HG02884 (cell line): ENCODE results near the gene PGM5.

Source experiments
- ATAC-seq: cut with Tn5 transposase; IDR thresholded peaks from one replicate; pipeline ENCODE4 v1.9.1; 2021; ENCODE audit warnings: mild to moderate bottlenecking, moderate library complexity; ENCODE audit not compliant: unreplicated experiment

Gene PGM5

DNA sequence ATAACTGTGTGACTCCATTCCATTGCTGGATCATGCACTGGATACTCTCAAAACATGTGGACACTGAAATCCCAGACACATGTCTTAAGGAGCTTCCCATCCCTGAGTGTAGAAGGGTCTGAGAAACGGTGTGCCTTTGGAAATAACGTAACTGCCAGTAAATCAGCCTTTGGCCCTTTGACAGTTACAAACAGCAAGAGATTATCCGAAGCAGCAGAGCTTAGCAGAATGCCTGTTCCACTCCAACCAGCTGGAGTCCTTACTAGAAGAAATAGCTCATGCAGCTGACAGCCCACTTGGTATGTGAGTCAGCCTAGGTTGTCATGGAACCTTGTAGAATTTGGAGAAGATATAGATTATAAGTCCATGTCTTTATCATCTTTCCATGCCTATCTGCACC lies 177.3 kb downstream of the PGM5 start:
- no peak for ATAC-seq

DNA sequence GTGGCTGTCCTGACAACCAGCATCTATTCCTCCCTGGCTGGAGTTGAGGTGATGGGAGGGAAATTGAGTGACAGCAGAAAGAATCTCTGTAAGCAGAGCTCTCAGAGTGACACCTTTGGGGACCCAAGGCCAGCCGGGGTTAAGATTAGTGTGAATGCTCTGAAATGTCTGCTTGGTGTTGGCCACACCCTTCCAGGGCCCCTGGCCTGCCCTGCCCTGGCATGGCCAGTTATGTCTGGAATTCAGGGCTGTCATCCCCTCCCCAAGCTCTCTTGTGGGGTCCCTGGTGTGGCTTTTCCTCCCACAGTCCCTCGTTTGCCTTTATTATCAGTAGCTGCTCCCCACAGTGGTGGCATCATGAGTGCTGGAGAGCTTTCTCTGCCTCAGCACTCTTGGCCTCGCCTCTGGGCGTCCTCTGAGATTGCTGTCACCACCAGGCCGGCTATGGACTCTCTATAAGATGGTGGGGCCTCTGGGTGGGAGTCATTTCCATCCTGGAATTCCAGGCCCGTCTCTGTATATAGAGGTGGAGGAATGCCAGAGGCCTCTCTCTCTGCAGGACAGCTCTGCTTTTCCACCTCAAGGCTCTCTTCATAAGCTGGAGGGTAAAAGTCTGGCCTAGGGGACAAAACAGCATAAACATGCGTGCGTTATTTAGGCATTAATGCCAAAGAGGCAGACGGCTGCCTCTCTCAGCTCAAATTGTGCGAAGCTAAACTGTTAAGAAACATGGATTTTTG lies 180.6 kb downstream of the PGM5 start:
- ATAC-seq, result no peak

DNA sequence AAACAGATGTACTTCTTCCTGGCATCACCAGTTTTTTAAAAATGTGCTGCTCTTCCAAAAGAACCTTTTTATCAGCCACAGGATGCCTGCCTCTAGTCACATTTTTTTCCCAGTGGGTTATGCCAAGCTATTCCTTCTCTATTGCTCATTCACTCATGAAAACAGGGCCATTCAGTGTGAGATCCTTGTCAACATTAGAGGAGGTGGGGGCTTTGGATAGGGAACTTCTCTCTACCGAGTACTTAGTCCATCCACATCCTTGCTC lies 181.1 kb downstream of the PGM5 start:
- ATAC-seq, result no peak

DNA sequence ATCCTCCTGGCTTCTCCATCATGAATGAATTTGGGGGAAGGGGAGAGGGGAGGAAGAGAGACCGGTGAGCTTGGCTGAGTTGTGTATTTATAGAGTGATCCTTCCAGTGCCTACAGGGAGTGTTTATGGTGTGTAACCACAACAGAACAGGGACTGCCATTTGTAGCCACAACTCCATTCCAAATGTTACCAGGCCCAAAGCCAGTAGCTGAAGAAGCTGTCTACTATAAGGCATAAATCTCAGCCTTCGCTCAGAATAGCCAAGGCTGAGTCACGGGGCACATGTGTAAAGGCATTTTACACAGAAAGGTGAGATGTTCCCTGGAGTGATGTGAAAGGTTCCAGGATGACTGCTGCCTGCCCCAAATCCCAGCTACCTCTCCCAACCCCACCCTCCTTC lies 181.8 kb downstream of the PGM5 start:
- ATAC-seq, result no peak

DNA sequence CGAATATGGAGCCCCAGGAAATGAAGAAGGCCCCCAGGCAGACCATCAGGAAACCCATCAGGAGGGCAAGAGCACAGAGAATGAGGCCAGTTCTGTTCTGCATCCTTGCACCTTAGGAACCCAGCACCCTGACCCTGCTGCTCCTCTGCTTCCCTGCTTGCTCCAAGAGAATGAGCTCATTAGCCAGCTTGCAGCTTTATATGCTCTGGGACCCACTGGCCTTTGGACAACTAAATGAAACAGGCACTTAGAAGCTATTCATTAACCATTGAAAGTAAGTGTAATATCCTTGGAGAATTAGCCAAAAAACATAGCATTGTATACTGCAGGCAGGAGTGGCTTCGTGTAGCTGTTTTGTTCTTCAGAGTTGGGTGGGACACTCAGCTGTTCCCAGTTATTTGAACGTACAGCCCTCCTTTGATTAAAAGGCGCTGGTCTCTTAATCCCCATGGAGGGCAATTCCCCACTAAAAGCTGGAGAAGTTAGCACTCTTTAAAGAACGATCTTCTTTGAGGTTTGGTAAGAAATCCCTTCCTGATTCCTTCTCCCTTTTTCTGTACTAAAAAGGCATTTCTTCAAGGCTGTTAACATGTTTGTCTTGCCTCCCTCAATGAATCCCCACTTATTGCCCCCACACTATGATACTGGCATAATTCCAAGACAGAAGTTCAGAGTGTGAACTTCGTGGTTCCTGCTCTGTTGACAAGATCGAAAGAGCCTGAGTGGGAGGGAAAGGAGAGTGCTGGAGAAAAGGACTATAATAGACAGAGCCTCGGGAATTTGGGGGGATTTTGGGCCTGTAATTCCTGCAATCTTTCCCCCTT lies 184.5 kb downstream of the PGM5 start, which contains the start of gene TMEM252:
TMEM252 (minus strand) TSS at position 172 of the 824 bp plus-strand sequence; CDS start at position 103, 69 bp downstream.
- no peak for ATAC-seq

DNA sequence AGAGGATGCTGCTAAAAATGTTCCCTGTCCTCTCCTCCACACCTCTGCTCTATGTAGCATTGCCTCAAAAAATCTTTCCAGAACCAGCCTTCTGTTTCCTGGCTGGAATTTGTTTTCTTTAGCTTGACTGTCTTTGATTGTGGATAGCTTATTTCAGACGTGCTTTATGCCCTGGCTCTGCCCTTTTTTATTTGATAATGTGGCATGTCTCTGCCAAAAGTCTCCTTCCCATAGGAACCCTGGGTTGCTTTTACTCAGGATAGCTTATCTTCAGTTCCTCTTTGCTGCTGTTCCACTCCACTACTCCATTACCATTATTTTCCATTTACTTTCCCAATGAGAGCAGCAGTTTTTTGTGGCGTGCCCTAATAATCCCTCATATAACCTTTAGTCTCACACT lies 185.2 kb downstream of the PGM5 start:
- no peak for ATAC-seq

DNA sequence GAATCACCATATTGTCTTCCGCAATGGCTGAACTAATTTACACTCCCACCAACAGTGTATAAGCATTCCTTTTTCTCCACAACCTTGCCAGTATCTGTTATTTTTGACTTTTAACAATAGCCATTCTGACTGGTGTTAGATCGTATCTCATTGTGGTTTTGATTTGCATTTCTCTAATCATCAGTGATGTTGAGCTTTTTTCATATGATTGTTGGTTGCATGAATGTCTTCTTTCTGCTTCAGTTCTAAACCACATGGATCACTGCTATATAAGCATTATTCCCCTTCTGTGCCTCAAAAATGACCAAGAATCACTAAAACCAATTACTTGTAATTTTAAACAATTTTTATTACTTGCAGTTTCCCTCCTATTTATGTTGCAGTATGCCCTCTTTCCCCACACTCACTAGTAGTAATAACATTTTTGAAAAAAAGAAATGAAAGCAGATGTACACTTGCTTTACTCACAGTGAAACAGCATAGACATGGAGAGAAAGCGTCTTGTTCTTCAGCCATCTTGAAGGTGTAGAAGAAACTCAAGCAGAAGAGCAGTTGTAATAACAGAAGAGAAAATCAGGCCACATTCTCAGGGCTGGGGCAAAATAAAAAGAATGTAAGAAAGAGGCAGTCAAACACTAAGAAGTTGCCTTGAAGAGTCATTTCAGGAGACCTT lies 188.8 kb downstream of the PGM5 start:
- peak; percentile 49 for ATAC-seq

DNA sequence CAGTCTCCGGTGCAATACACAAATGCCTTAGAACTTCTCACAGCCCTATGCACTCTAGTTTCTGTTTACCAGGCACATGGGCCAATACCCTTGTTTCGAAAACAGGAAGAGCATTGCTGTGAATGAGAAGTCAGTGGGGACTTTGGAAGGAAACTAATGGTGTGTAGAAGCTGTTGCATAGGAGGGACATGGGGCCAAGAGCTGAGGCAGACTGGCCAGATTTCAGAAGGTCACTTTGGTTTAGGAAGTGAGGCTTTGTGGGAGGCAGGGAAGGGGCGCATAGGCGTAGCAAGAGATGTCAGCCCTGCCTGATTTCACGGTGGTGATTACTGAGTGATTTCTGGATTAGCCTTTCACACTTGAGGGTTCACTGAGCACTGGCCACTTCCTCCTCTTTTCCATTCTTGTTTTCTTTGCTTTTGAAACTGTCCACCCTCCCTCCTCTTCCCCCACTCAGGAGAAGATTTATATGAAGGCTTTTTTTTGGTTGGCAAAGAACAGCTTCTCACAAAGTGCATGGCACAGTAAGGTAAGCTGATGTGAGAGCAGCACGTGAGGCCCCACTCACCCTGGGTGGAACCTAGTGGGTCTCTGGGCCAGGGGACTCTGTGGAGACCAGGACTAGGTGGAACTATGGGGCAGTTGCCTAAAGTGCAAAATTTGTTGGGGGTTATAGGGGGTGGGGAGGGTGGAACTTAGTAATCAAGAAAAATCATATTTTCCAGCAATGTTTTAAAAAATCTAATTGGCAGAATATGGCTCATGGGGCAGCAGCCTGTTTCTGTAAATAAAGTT lies 190.4 kb downstream of the PGM5 start:
- ATAC-seq, result peak; percentile 68

DNA sequence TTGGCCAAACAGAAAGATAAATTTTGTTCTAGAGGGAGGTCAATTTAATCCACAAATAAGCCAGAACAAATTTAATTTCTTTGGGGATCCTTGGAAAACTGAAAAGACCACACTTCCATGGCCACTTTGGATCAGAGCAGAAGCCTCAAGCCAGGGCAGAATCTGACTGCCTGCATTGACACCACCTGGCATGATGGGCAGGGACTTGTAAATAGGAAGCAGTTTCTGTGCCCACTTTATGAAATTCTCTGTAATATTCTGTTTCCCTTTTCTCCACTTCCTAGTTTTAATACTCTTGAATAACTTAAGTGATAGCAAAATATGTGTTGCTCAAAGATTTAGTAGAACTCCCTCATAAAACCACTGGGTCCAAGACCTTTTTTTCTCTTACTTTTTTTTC lies 191.0 kb downstream of the PGM5 start:
- no peak for ATAC-seq

DNA sequence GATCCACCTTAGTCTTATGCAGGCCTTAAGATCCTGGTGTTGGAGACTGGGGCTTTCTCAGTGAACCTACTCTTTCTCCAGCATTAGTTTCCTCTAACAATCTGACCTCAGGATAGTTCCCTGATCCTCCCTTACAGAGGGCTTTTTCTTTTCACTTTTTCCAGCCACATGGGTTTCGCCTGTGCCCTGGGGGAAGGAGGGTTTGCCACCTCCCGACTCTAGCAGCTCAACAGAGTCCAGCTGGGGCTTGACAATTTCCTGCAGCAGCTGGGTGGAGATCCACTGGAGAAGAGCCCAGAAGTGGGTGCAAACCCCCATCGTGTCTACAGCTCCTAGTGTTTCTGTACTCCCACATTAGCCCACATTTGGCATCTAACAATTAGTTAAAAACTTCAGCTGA lies 191.8 kb downstream of the PGM5 start:
- no peak for ATAC-seq

DNA sequence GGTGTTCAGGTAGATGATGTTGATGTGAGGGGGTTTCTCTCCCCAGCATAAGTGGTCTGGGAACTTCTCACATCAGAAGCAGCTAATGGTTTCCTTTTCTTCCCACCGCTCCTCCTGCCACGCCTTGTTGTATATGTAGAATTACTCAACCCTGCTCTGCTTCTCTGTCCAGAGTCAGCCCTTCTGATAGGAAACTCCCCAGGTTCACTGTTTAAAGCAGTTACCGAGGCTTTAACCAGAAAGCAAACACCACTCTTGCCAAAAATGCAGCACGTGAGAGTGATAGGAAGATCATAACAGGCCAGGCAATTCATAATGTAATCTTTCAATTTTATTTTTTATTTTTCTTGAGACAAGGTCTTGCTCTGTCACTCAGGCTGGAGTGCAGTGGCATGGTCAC lies 194.8 kb downstream of the PGM5 start:
- ATAC-seq, result no peak

DNA sequence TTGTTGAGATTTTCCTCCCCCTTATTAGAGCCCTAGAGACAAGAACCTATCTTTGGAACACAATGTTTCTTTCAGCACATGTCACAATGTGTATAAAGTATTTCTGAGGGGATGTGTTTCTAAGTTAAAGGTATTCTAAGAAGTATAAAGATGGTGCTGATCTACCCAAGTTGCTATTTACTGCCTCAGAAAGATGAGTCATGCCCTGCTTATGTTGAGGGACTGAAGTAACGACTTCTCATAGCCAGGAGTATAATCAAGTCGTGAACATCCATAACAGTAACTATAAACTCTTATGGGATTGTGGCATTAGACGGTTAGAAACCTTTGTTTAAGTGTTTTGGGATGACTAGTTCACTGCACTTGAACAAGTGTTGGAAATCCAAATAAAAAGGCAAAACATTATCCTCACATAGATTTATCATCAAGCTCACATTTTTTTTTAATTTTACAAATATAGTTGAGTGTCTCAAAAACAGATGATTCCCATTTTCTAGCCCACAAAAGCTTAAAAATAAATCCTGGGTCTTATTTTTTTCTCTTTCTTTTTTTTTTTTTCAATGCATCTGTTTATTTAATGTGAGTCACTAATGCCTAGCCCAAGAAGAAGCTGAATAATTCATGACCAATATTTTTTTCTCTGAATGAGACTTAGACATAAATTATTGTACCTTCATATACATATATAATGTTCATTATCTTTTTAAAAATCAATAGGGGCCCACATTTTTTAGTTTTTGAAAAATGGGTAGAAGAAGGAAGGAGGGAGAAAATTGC lies 196.5 kb downstream of the PGM5 start:
- ATAC-seq, result no peak

DNA sequence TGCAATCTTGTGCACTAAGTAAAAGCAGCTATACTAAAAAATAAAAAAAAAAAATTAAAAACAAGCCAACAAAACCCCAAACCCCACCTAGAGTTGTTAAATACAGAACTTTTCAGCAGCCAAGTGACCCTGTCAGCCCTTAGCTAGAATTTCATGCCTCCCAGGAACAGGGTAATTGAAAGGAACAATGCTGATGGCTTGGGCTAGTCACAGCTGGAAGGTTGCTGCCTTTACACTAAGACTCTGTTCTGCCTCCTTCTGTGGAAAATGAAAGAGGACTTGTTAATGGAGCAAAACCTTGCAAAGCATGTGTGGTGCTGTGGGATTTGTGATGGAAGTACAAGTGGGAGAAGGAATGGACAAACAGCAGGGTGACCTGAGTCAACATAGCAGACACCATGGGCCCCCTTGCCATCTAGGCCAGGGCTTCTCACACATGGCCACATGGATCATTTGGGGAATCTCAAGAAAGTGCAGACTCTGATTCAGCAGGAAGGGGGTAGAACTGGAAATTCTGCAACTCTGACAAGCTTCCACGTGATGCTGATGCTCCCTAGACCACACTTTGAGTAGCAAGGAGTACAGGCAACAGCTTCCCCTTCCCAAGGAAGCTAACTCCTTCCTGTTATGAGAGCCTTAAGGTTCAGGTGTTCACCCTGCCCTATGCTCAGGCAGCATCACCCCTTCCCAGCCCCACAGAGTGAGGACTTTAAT lies 199.2 kb downstream of the PGM5 start:
- no peak for ATAC-seq

DNA sequence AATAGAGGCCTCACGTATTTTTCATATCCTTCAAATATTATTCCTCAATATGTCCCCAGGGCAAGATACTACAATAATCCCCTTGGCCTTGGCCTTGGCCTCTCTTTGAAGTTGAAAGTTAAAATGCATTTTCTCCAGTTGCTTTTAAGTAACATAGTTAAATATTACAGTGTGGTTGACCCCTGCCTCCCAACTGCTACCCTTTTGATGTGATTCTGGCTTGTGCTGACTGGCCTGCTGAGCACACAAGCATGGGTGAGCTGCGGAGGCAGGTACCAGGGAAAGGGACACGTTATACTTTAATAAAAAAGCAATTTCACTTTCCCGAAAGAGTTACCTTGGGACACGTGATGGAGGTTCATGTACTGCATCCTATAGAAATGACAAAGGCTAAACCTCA lies 202.1 kb downstream of the PGM5 start:
- ATAC-seq, result no peak

DNA sequence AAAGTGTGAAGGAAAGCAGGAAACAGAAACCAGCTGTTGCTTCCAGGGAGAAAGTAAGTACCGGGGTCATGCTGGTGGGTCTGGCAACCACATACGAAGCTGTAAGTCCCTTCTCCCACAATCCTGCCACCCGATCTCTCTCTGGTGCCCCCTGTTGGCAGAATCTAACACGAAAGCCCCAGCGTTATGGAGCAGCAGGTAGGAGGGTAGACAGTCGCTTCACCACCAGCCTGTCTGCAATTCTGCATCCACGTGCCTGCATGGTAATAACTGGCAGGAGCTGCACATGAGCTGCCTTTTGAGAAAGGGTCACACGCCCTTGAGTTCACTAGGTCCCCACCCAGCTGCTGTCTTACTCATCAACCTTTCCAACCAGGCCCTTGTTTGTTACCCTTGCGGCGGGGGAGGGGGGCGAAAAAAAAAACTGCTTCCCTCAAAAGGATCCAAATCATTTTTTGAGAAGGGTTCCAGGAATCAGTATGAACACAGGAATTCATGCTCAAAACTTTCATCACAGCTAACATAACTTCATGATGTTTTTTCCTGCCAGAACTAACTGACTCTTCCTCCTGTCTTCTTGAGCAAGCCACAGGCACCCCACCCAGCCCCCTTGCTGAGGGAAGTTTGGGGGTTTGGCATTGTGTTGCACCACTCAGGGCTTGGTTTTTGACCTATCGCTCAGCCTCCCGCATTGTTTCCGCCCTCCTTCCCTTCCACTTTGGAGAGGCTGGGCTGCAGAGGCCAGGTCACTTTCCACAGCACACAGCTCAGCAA lies 203.8 kb downstream of the PGM5 start:
- ATAC-seq, result peak; percentile 70

DNA sequence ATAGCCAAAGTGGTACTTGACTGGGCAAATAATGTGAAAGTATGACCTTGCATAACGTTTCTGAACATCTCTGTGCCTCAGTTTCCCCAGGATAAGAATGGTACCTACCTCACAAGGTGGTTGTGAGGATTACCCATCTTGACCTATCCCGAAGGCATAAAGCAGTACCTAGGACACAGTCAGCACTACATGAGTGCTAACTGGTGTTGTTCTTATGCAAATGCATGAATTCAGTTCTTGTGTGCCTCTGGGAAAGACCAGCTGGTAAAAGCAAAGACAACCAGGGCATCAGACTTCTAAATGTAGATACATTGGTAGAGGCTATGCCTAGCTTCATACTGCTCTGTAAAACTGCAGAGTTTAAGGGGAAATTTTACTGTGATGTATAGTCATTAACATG lies 206.1 kb downstream of the PGM5 start:
- no peak for ATAC-seq

DNA sequence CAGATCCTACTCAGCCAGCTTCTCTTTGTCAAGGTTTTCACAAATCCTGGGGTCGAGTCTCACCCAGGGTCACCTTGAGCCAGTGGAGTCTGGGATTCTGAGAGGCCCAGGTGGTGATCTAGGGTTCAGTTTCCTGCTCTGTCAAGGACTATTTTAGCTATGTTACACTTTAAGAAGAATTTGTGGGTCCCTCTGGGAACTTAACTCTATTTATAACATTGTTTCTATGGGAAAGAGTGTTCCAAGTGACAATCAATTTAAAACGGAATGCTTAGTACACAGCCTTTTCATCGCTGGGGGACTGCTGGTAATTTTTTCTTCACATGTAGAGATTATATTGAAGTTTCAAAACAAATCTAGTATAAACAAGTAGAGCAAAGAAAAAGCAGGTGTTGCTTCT lies 211.2 kb downstream of the PGM5 start:
- ATAC-seq, result no peak

DNA sequence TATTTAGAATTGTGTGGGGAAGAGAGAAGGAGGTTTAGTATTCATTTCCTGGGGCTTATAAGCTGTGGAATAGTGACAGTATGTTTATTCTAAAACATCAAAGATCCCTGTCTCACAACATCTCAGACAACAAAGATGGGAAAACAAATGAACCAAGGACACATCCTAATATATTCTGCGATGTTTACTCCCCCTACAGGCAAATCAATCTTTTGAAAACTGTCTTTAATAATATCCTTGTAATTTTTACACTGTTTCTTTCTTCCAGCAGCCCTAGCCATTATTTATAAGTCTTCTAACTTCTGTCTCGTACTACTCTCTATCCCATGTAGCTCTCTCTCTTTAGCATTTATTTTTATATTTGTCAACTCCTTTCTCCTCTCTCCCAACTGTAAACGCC lies 217.7 kb downstream of the PGM5 start:
- no peak for ATAC-seq

DNA sequence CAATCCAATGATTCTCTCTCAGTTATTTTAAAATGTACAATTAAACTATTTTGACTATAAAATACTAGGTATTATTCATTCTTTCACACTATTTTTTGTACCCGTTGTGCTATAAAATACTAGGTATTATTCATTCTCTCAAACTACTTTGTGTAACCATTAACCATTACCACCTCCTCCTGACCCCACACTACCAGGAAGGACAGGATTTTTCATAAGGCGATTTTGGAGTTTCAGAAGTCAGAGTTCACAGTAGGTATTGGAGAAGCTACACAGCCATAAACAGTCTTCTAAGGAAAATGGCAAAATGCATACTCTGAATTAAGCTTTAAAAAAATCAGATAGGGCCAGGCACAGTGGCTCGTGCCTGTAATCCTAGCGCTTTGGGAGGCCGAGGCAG lies 219.4 kb downstream of the PGM5 start:
- no peak for ATAC-seq
